GM21447 (cell line): ENCODE results near the gene POMGNT1.
A peak's percentile ranks its signal among the peaks of the same experiment; 100 is the strongest.

Experiments used
- ATAC-seq: cut with Tn5 transposase; IDR thresholded peaks from one replicate; pipeline ENCODE4 v1.9.1; 2021; ENCODE audit not compliant: unreplicated experiment

The POMGNT1 gene

GRCh38 chr1:46158312-46159281 is 39.6 kb downstream of the POMGNT1 start:
- ATAC-seq, result peak; percentile 84

DNA sequence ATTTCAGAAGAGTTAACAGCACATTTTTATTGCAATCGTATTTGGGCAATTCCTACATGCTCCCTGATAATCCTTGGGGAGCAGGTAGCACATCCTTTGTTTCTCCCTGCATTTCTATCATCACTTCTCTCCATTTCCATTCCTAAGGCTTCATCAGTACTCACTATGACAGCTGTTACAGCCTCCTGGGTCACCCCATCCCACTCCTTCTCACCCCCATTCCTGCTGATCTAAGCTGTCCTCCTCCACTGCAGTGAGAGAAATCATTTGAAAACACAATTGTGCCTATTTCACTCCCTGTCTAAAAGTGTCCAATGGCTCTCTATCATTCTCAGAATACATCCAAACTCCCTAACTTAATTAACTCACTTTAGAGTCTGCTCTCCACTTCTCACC is 40.3 kb downstream of the POMGNT1 start:
- no peak for ATAC-seq

DNA sequence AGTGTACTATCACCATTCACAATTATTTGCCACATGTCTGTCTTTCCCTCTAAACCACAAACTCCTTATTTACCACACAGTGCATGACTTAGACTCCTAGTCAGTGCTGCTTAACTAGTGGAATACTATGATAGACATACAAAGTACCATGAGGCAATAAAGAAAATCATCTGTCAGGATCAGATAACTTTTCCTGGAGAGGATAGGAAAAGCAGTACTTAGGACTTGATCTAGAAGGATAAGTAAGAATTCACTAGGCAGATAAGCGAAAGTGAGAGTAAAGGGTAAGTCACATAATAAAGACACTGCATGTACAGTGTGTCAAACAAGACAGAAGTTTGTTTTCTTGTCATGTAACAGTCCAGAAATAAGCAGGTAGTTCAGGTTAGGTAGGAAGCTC is 44.5 kb downstream of the POMGNT1 start:
- no peak for ATAC-seq

DNA sequence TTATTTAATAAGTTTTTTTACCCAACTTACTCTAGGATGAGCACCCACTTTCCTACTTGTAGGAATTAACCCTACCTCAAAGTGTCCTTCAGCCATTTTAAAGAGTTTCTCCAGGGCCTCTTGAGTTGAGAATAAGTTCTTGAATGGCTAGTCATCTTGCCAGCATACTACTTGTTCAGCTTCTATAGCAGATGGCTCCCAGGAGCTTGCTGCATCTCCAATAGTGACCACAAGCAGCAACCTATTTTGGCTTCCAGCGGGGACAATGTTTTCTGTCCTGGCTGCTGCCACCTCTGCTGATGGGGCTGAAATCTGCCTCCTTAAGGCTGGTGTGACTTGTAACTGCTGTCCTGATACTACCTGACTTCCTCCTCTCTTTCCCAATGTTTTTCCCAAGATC is 45.0 kb downstream of the POMGNT1 start:
- no peak for ATAC-seq

- no peak for ATAC-seq
These were observed 46.2 kb downstream of the POMGNT1 start for GRCh38 chr1:46152016-46152415.

- ATAC-seq, result no peak
These were observed 48.1 kb downstream of the POMGNT1 start for GRCh38 chr1:46150085-46150484.

GRCh38 chr1:46148318-46148717 is 49.9 kb downstream of the POMGNT1 start:
- no peak for ATAC-seq
